Transverse colon (tissue), 4 donors: ENCODE measurements around the gene GALNT11.

Source experiments
- CTCF ChIP-seq, 5 experiments: fragments of 200-600 bp in 3 of 5; fragments of 450-650 bp in 2 of 5; sonication (generic) in 3 of 5; IDR thresholded peaks; 1 replicate in 2 of 5; 2 replicates in 3 of 5; pipeline ENCODE4 v1.5.1; 2016 to 2017; ENCODE audit warnings: antibody characterized with exemption in 5 of 5, inconsistent platforms in 3 of 5, mild to moderate bottlenecking in 2 of 5, moderate library complexity in 1 of 5
- POLR2A ChIP-seq: fragments of 450-650 bp; IDR thresholded peaks from one replicate; pipeline ENCODE4 v1.6.1; 2016; ENCODE audit warnings: antibody characterized with exemption, mild to moderate bottlenecking, moderate library complexity
- POLR2AphosphoS5 ChIP-seq, 3 donors: sonication (generic); formaldehyde crosslinking; IDR thresholded peaks; one replicate each; pipeline ENCODE4 v1.6.1; 2016; ENCODE audit warnings: antibody characterized with exemption in 3 of 3

- no peak for TF ChIP-seq CTCF (IDR thresholded peaks at IDR 0.05)
- TF ChIP-seq POLR2AphosphoS5 (IDR thresholded peaks at IDR 0.05) = no peak
- no peak for TF ChIP-seq POLR2A
Measured at GRCh38 chr7:152014722-152015121, 10.8 kb upstream of the GALNT11 start.
